Activated CD4-positive, alpha-beta T cell treated with anti-CD3 and anti-CD28 coated beads, Interleukin-2, amount 50 U/mL, for 16 hours (primary cell): ENCODE results near the gene EME1.

ENCODE experiments used
- DNase-seq: peaks from one replicate; pipeline ENCODE4 v3.0.0-alpha.2; 2020

The EME1 gene

GRCh38 chr17:50428831-50429424 is 55.9 kb downstream of the EME1 start:
- no peak for DNase-seq

GRCh38 chr17:50429793-50430192 is 56.8 kb downstream of the EME1 start:
- no peak for DNase-seq
